AG10803 (cell line): ENCODE data around the gene NEO1.
A peak's percentile ranks its signal among the peaks of the same experiment; 100 is the strongest.
"Not testable (repeated sequence)": the region's sequence is repeated elsewhere in the genome, so short reads cannot be mapped to it uniquely, and the experiment has no call there.

Source experiments
- DNase-seq: peaks from one replicate; pipeline ENCODE4 v3.0.0; 2010; ENCODE audit warnings: low read depth
- H3K4me3 ChIP-seq: 2 replicates; pipeline ENCODE4 v1.5.1; 2011; ENCODE audit warnings: mild to moderate bottlenecking, low read length, control low read depth
- TF ChIP-seq, protein P1 (sequence below): conservative IDR thresholded peaks from 2 replicates; pipeline ENCODE4 v1.5.1; 2011; ENCODE audit warnings: mild to moderate bottlenecking, low read length, control low read depth, inconsistent platforms

The NEO1 gene

DNA sequence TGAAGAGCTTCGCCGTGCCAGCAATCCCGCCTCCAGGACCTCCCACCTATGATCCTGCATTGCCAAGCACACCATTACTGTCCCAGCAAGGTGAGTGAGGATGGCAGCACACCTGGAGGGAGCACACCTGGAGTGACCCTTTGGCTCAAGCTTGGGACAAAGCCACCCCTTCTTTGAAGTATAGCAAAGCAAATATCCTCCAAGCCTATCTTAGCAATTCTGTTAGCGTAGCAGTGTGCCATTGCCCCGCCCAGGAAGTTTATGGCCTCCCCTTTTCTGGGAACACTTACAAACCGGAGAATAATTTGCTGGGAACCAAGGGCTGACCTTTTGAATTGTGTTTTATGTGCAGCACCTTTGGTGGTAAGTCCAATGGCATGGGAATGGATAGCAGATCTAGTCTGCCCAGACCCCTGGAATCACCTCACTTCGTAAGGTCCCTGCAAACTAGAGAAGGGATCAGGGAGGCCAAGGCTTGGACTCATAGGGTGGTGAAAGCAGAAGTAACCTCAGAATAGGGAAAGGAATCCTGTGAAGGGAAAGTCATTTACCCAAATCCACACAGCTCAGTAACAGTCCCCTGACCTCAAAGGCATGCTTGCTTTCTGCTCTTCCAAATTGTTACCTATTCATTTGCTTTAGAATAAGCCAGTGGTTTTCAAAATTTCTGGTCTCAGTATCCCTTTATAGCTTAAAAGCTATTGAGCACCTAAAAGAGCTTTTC, 246.4 kb downstream of the NEO1 start:
- TF ChIP-seq, protein P1, sequence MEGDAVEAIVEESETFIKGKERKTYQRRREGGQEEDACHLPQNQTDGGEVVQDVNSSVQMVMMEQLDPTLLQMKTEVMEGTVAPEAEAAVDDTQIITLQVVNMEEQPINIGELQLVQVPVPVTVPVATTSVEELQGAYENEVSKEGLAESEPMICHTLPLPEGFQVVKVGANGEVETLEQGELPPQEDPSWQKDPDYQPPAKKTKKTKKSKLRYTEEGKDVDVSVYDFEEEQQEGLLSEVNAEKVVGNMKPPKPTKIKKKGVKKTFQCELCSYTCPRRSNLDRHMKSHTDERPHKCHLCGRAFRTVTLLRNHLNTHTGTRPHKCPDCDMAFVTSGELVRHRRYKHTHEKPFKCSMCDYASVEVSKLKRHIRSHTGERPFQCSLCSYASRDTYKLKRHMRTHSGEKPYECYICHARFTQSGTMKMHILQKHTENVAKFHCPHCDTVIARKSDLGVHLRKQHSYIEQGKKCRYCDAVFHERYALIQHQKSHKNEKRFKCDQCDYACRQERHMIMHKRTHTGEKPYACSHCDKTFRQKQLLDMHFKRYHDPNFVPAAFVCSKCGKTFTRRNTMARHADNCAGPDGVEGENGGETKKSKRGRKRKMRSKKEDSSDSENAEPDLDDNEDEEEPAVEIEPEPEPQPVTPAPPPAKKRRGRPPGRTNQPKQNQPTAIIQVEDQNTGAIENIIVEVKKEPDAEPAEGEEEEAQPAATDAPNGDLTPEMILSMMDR: no peak
- H3K4me3 ChIP-seq: no peak overlapping the region
- DNase-seq: no peak

GRCh38 chr15:73300286-73300685, 248.0 kb downstream of the NEO1 start:
- H3K4me3 ChIP-seq, DNase-seq: not testable (repeated sequence)

DNA sequence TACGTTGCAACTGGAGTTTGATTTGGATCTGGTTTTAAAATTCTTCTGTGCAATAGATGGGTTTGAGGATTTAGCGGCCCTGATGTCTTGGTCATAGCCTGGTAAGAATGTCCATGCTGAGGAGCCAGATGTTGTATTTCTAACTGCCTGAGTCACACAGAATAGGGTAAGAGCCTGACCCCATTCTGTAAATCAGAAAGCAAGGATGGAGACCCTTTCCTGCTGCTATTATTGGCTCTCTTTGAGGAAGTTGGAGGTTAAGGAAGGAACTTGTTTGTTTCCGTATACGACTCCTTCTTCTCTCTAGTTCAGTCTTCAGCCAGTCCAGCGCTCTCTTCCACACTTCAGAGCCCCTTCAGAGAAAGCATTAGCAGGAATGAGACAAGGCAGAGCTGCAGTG, 251.4 kb downstream of the NEO1 start:
- TF ChIP-seq, protein P1: no peak
- DNase-seq: no peak
- no peak overlapping the region for H3K4me3 ChIP-seq

- DNase-seq: peak; percentile 61
- H3K4me3 ChIP-seq: no peak overlapping the region
- TF ChIP-seq, protein P1: peak; percentile 55
These were observed 253.3 kb downstream of the NEO1 start for GRCh38 chr15:73305331-73306211.

- no peak overlapping the region for H3K4me3 ChIP-seq
- DNase-seq: no peak
- TF ChIP-seq, protein P1: no peak
These were observed 256.0 kb downstream of the NEO1 start for GRCh38 chr15:73308305-73308704.

DNA sequence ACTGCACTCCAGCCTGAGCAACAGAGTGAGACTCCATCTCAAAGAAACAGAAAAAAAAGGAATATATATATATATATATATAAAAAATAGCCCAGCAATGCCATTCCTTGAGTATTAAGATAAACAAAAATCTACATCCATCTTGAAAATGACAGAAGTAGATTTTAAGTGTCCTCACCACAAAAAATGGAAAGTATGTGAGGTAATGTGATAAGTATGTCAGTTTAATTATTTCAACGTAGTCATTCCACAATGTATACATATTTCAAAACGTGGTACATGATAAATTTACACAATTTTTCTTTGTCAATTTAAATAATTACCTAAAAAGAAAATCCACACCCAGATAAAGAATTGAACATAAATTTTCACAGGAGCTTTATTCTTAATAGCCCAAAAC, 261.6 kb downstream of the NEO1 start:
- H3K4me3 ChIP-seq: no peak overlapping the region
- DNase-seq: no peak
- TF ChIP-seq, protein P1: no peak

DNA sequence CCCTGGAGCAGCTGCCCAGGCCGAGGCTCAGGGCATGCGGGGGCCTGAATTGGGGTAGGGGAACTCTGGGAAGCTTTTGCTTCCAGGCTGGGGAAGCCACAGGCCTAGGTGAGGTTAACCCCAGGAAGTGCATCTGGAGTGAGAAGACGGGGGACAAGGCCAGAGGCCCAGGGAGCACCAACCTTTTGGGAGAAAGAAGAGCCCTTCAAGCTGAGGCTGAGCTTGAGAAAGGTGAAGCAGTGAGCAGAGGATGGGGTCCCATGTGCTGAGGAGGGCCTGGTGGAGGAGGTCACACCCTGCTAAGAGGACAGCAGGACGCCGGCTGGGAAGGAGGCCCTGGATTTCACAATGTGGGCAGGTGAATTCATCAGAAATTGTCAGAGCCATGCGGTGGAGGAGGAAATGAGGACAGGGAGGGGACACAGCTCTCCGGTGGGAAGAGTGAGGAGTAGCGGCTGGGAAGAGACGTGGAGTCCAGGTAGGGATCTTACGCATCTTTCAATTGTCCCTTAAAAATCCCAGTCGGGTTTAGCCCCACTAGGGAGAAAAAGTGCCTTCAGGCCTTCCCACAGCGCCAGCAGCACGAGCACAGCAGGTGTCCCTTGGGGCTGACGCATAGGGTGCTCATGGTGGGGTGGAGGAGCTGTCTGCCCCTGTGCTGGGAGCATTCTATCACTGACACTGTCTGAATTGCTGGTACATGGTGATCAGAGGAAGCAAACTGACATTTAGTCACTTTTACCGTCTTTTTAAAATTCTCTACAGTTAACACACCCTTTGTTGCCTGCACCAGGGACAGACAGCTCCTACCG, 265.6 kb downstream of the NEO1 start:
- TF ChIP-seq, protein P1: no peak
- no peak for DNase-seq
- no peak overlapping the region for H3K4me3 ChIP-seq
